HG03097 (cell line): ENCODE results near the gene KRT2.

Source experiments
- ATAC-seq: cut with Tn5 transposase; IDR thresholded peaks from one replicate; pipeline ENCODE4 v1.9.1; 2021; ENCODE audit not compliant: unreplicated experiment, low FRiP score

The KRT2 gene

GRCh38 chr12:52667931-52668330, 15.9 kb upstream of the KRT2 start:
- ATAC-seq: no peak

GRCh38 chr12:52667509-52667908, 15.5 kb upstream of the KRT2 start:
- ATAC-seq: no peak

- ATAC-seq: no peak
Observed at GRCh38 chr12:52666471-52666870, 14.5 kb upstream of the KRT2 start.

- ATAC-seq: no peak
Observed at GRCh38 chr12:52663420-52663819, 11.4 kb upstream of the KRT2 start.

GRCh38 chr12:52662918-52663229, 10.9 kb upstream of the KRT2 start:
- no peak for ATAC-seq

GRCh38 chr12:52662093-52662917, 10.3 kb upstream of the KRT2 start:
- no peak for ATAC-seq

- no peak for ATAC-seq
Observed at GRCh38 chr12:52661668-52662067, 9.7 kb upstream of the KRT2 start.

- no peak for ATAC-seq
Observed at GRCh38 chr12:52660934-52661499, 9.0 kb upstream of the KRT2 start.

- no peak for ATAC-seq
Observed at GRCh38 chr12:52659951-52660350, 7.9 kb upstream of the KRT2 start.

- no peak for ATAC-seq
Observed at GRCh38 chr12:52659395-52659794, 7.4 kb upstream of the KRT2 start.

- no peak for ATAC-seq
Observed at GRCh38 chr12:52658196-52658595, 6.2 kb upstream of the KRT2 start.

GRCh38 chr12:52657250-52657902, 5.4 kb upstream of the KRT2 start:
- ATAC-seq: no peak

GRCh38 chr12:52656616-52657015, 4.6 kb upstream of the KRT2 start:
- no peak for ATAC-seq

GRCh38 chr12:52655720-52656124, 3.7 kb upstream of the KRT2 start:
- ATAC-seq: no peak

- no peak for ATAC-seq
Observed at GRCh38 chr12:52655251-52655650, 3.2 kb upstream of the KRT2 start.

GRCh38 chr12:52650520-52651081, 1.4 kb downstream of the KRT2 start:
- ATAC-seq: no peak

- no peak for ATAC-seq
Observed at GRCh38 chr12:52649066-52649465, 2.9 kb downstream of the KRT2 start.

GRCh38 chr12:52648012-52648550, 3.9 kb downstream of the KRT2 start:
- ATAC-seq: no peak

- ATAC-seq: no peak
Observed at GRCh38 chr12:52647601-52648000, 4.4 kb downstream of the KRT2 start.

- ATAC-seq: no peak
Observed at GRCh38 chr12:52646613-52647012, 5.4 kb downstream of the KRT2 start.

- no peak for ATAC-seq
Observed at GRCh38 chr12:52645982-52646381, 6.0 kb downstream of the KRT2 start.
